Right renal pelvis (tissue), 4 donors: ENCODE results near the gene S100A5. TPM values are rescaled to one million over a fixed set of nuclear protein-coding genes. Genes with fewer than 3 reads are reported as not detected.
"Not testable (repeated sequence)": the region's sequence is repeated elsewhere in the genome, so short reads cannot be mapped to it uniquely, and the experiment has no call there.

ENCODE experiments used
- DNase-seq, 4 donors: peaks; one replicate each; pipeline ENCODE4 v3.0.0-alpha.2; 2013; ENCODE audit warnings: low read depth in 4 of 4, low spot score in 3 of 4, missing footprints in 1 of 4
- polyA plus RNA-seq, 4 donors: library from polyadenylated mRNA; unstranded; fragments of 120-200 nt; gene quantifications; one replicate each; pipeline ENCODE4 v1.2.1, GENCODE V29; 2013; ENCODE audit not compliant: insufficient read length in 4 of 4

S100A5 gene
- polyA plus RNA-seq, 4 donors: 0.70 to 1.1 (median 0.89) TPM

GRCh38 chr1:153567621-153568366, 27.1 kb upstream of the S100A5 start:
- no peak for DNase-seq

- no peak for DNase-seq
These were observed 26.0 kb upstream of the S100A5 start for GRCh38 chr1:153566414-153567371.

- DNase-seq: no peak
These were observed 25.0 kb upstream of the S100A5 start, which contains the start of gene S100A2 for GRCh38 chr1:153565529-153566374. Gene S100A2 (minus strand): TSS chr1:153565844. CDS start chr1:153563877, 1,967 bp downstream.

GRCh38 chr1:153563991-153564390, 23.3 kb upstream of the S100A5 start:
- no peak for DNase-seq

- DNase-seq: no peak
These were observed 22.8 kb upstream of the S100A5 start for GRCh38 chr1:153563483-153563901.

- not testable (repeated sequence) for DNase-seq
These were observed 21.3 kb upstream of the S100A5 start for GRCh38 chr1:153562021-153562420.

GRCh38 chr1:153561466-153561985, 20.8 kb upstream of the S100A5 start:
- no peak for DNase-seq

- DNase-seq: no peak
These were observed 20.2 kb upstream of the S100A5 start for GRCh38 chr1:153560771-153561465.

- DNase-seq: no peak
These were observed 19.5 kb upstream of the S100A5 start for GRCh38 chr1:153560241-153560640.

GRCh38 chr1:153557877-153558276, 17.1 kb upstream of the S100A5 start:
- DNase-seq: no peak

- no peak for DNase-seq
These were observed 15.6 kb upstream of the S100A5 start for GRCh38 chr1:153556348-153556747.

GRCh38 chr1:153553830-153554541, 13.3 kb upstream of the S100A5 start:
- no peak for DNase-seq

- no peak for DNase-seq
These were observed 12.4 kb upstream of the S100A5 start for GRCh38 chr1:153553096-153553495.

GRCh38 chr1:153552335-153552734, 11.6 kb upstream of the S100A5 start:
- DNase-seq: no peak

GRCh38 chr1:153550827-153551500, 10.2 kb upstream of the S100A5 start:
- no peak for DNase-seq

GRCh38 chr1:153550398-153550758, 9.6 kb upstream of the S100A5 start:
- DNase-seq: no peak

GRCh38 chr1:153549741-153550397, 9.1 kb upstream of the S100A5 start:
- no peak for DNase-seq
